22Rv1 (cell line): ENCODE results near the gene SPIRE1.

Experiments used
- H3K27ac ChIP-seq: fragments of 450-650 bp; 2 replicates; pipeline ENCODE4 v1.5.1; 2017
- CTCF ChIP-seq: fragments of 450-650 bp; IDR thresholded peaks from 2 replicates; pipeline ENCODE4 v1.5.1; 2017; ENCODE audit warnings: mild to moderate bottlenecking
- ZFX ChIP-seq: fragments of 450-650 bp; IDR thresholded peaks from 2 replicates; pipeline ENCODE4 v1.6.1; 2017; ENCODE audit warnings: antibody characterized with exemption, borderline replicate concordance

The SPIRE1 gene

GRCh38 chr18:12477606-12478005 is 180.3 kb downstream of the SPIRE1 start:
- H3K27ac ChIP-seq: no peak overlapping the region
- no peak for TF ChIP-seq CTCF
- TF ChIP-seq ZFX: no peak

- no peak overlapping the region for H3K27ac ChIP-seq
- TF ChIP-seq CTCF: no peak
- TF ChIP-seq ZFX: no peak
Observed at GRCh38 chr18:12476955-12477354, 181.0 kb downstream of the SPIRE1 start.

GRCh38 chr18:12474876-12475275 is 183.0 kb downstream of the SPIRE1 start:
- TF ChIP-seq CTCF (no peak), ZFX (no peak)

GRCh38 chr18:12474146-12474545 is 183.8 kb downstream of the SPIRE1 start:
- TF ChIP-seq CTCF (no peak), ZFX (no peak)
- H3K27ac ChIP-seq: no peak overlapping the region

More at GRCh38 chr18:12474876-12475275, 183.0 kb downstream of the SPIRE1 start:
- no peak overlapping the region for H3K27ac ChIP-seq

- TF ChIP-seq CTCF: no peak
- no peak for TF ChIP-seq ZFX
Observed at GRCh38 chr18:12470382-12471075, 187.4 kb downstream of the SPIRE1 start.

GRCh38 chr18:12468445-12468844 is 189.5 kb downstream of the SPIRE1 start:
- TF ChIP-seq ZFX (no peak), CTCF (no peak)
- H3K27ac ChIP-seq: no peak overlapping the region

More at GRCh38 chr18:12470382-12471075, 187.4 kb downstream of the SPIRE1 start:
- H3K27ac ChIP-seq: no peak overlapping the region

- H3K27ac ChIP-seq: no peak overlapping the region
- TF ChIP-seq CTCF: no peak
- TF ChIP-seq ZFX: no peak
Observed at GRCh38 chr18:12464731-12465130, 193.2 kb downstream of the SPIRE1 start.
